DMS 273 treated with DMSO at 0.1 percent for 48 hours (cell line): ENCODE data around the gene HOXA10.
A peak's percentile ranks its signal among the peaks of the same experiment; 100 is the strongest.

ENCODE experiments used
- DNase-seq: peaks from one replicate; lab custom pipeline; 2025; lab: John Stamatoyannopoulos, UW

Gene HOXA10

GRCh38 chr7:27143950-27144780 is 30.0 kb downstream of the HOXA10 start:
- DNase-seq, result no peak

- peak; percentile 89 for DNase-seq
These were observed 30.8 kb downstream of the HOXA10 start, which contains the start of gene HOXA5 for GRCh38 chr7:27143023-27143949. TSS of gene HOXA5 (minus strand) at chr7:27143681. CDS start at chr7:27143607, 74 bp downstream.

- no peak for DNase-seq
These were observed 31.5 kb downstream of the HOXA10 start for GRCh38 chr7:27142580-27143022.

GRCh38 chr7:27141923-27142579 is 32.1 kb downstream of the HOXA10 start:
- DNase-seq, result no peak

- DNase-seq, result no peak
These were observed 32.8 kb downstream of the HOXA10 start for GRCh38 chr7:27141137-27141922.

- DNase-seq, result no peak
These were observed 33.8 kb downstream of the HOXA10 start for GRCh38 chr7:27140126-27140857.

- no peak for DNase-seq
These were observed 34.6 kb downstream of the HOXA10 start for GRCh38 chr7:27139334-27140125.

- no peak for DNase-seq
These were observed 35.2 kb downstream of the HOXA10 start for GRCh38 chr7:27138985-27139333.

- no peak for DNase-seq
These were observed 35.6 kb downstream of the HOXA10 start for GRCh38 chr7:27138472-27138871.

- no peak for DNase-seq
These were observed 36.3 kb downstream of the HOXA10 start for GRCh38 chr7:27137640-27138315.

- no peak for DNase-seq
These were observed 39.7 kb downstream of the HOXA10 start for GRCh38 chr7:27134392-27134791.

- DNase-seq, result no peak
These were observed 40.5 kb downstream of the HOXA10 start for GRCh38 chr7:27133409-27134231.

GRCh38 chr7:27132978-27133377 is 41.1 kb downstream of the HOXA10 start:
- no peak for DNase-seq

- no peak for DNase-seq
These were observed 41.9 kb downstream of the HOXA10 start for GRCh38 chr7:27132214-27132613.

- no peak for DNase-seq
These were observed 42.7 kb downstream of the HOXA10 start for GRCh38 chr7:27131390-27131819.

- peak; percentile 46 for DNase-seq
These were observed 43.4 kb downstream of the HOXA10 start, which contains the start of gene HOXA4 for GRCh38 chr7:27130540-27131389. TSS of gene HOXA4 (minus strand) at chr7:27130757. CDS start at chr7:27130733, 24 bp downstream.
